Measurements from ENCODE around the gene GBP2. TPM values are rescaled to one million over a fixed set of nuclear protein-coding genes. Genes with fewer than 3 reads are reported as not detected.
"Not testable (repeated sequence)": the region's sequence is repeated elsewhere in the genome, so short reads cannot be mapped to it uniquely, and the experiment has no call there.

The GBP2 gene
- total RNA-seq, 1 experiment from 2014 or later = 35.3 TPM

GRCh38 chr1:89126602-89127565 is 970 bp upstream of the GBP2 start:
- DNase-seq (ENCODE audit: low read depth) = peak; percentile 5

- DNase-seq (ENCODE audit: low read depth) = no peak
Measured at GRCh38 chr1:89125240-89125912, 538 bp downstream of the GBP2 start.

GRCh38 chr1:89121641-89122040 is 4.3 kb downstream of the GBP2 start:
- no peak for DNase-seq (ENCODE audit: low read depth)

- no peak for DNase-seq (ENCODE audit: low read depth)
Measured at GRCh38 chr1:89114662-89115061, 11.3 kb downstream of the GBP2 start.

- DNase-seq (ENCODE audit: low read depth) = no peak
Measured at GRCh38 chr1:89112871-89113613, 12.9 kb downstream of the GBP2 start.

GRCh38 chr1:89104687-89105086 is 21.2 kb downstream of the GBP2 start:
- DNase-seq (ENCODE audit: low read depth) = no peak

- no peak for DNase-seq (ENCODE audit: low read depth)
Measured at GRCh38 chr1:89104147-89104546, 21.8 kb downstream of the GBP2 start.

- DNase-seq (ENCODE audit: low read depth) = no peak
Measured at GRCh38 chr1:89102021-89102420, 23.9 kb downstream of the GBP2 start.

GRCh38 chr1:89100412-89100811 is 25.5 kb downstream of the GBP2 start:
- no peak for DNase-seq (ENCODE audit: low read depth)

GRCh38 chr1:89098857-89099256 is 27.1 kb downstream of the GBP2 start:
- no peak for DNase-seq (ENCODE audit: low read depth)

- no peak for DNase-seq (ENCODE audit: low read depth)
Measured at GRCh38 chr1:89095737-89096136, 30.2 kb downstream of the GBP2 start.

GRCh38 chr1:89089962-89090361 is 36.0 kb downstream of the GBP2 start:
- DNase-seq (ENCODE audit: low read depth) = peak; percentile 11

GRCh38 chr1:89088572-89088971 is 37.3 kb downstream of the GBP2 start:
- DNase-seq (ENCODE audit: low read depth) = no peak

- no peak for DNase-seq (ENCODE audit: low read depth)
Measured at GRCh38 chr1:89087241-89087640, 38.7 kb downstream of the GBP2 start.

GRCh38 chr1:89085781-89086180 is 40.1 kb downstream of the GBP2 start:
- no peak for DNase-seq (ENCODE audit: low read depth)

GRCh38 chr1:89081005-89081404 is 44.9 kb downstream of the GBP2 start:
- DNase-seq (ENCODE audit: low read depth) = no peak

GRCh38 chr1:89080068-89080467 is 45.8 kb downstream of the GBP2 start:
- DNase-seq (ENCODE audit: low read depth) = not testable (repeated sequence)

- DNase-seq (ENCODE audit: low read depth) = not testable (repeated sequence)
Measured at GRCh38 chr1:89072466-89073065, 53.3 kb downstream of the GBP2 start.

GRCh38 chr1:89070509-89070908 is 55.4 kb downstream of the GBP2 start:
- peak; percentile 40 for DNase-seq (ENCODE audit: low read depth)

GRCh38 chr1:89069951-89070350 is 56.0 kb downstream of the GBP2 start:
- DNase-seq (ENCODE audit: low read depth) = no peak

- DNase-seq (ENCODE audit: low read depth) = peak; percentile 87
Measured at GRCh38 chr1:89068291-89068690, 57.6 kb downstream of the GBP2 start.
